ENCODE measurements around the gene SLC12A9.

The SLC12A9 gene

GRCh38 chr7:100860702-100861615 is 8.4 kb downstream of the SLC12A9 start:
- DNase-seq (ENCODE audit: low read depth in 2 of 2) = no peak

- no peak for DNase-seq (ENCODE audit: low read depth in 2 of 2)
Measured at GRCh38 chr7:100861616-100861985, 9.1 kb downstream of the SLC12A9 start.

- DNase-seq (ENCODE audit: low read depth in 2 of 2) = no peak
Measured at GRCh38 chr7:100863406-100863950, 11.0 kb downstream of the SLC12A9 start.

- no peak for DNase-seq (ENCODE audit: low read depth in 2 of 2)
Measured at GRCh38 chr7:100864263-100864845, 11.8 kb downstream of the SLC12A9 start.

- no peak for DNase-seq (ENCODE audit: low read depth in 2 of 2)
Measured at GRCh38 chr7:100865372-100865911, 12.9 kb downstream of the SLC12A9 start.

GRCh38 chr7:100865938-100866728 is 13.6 kb downstream of the SLC12A9 start:
- no peak for DNase-seq (ENCODE audit: low read depth in 2 of 2)

GRCh38 chr7:100866729-100867039 is 14.2 kb downstream of the SLC12A9 start:
- no peak for DNase-seq (ENCODE audit: low read depth in 2 of 2)

GRCh38 chr7:100867040-100867775 is 14.7 kb downstream of the SLC12A9 start, which contains the start of gene TRIP6:
TRIP6 (plus strand) TSS chr7:100867387; CDS start chr7:100867498, 111 bp downstream.
- peak; percentile 94 to 95 for DNase-seq (ENCODE audit: low read depth in 2 of 2)

- no peak for DNase-seq (ENCODE audit: low read depth in 2 of 2)
Measured at GRCh38 chr7:100867776-100868485, 15.4 kb downstream of the SLC12A9 start.

GRCh38 chr7:100873599-100874299 is 21.2 kb downstream of the SLC12A9 start:
- DNase-seq (ENCODE audit: low read depth in 2 of 2) = no peak

- DNase-seq (ENCODE audit: low read depth in 2 of 2) = no peak
Measured at GRCh38 chr7:100874300-100874576, 21.7 kb downstream of the SLC12A9 start.

- peak; percentile 94 to 95 for DNase-seq (ENCODE audit: low read depth in 2 of 2)
Measured at GRCh38 chr7:100874577-100875355, 22.3 kb downstream of the SLC12A9 start, which contains the start of gene SRRT. SRRT (plus strand) TSS chr7:100875103; CDS start chr7:100875591, 488 bp downstream.

GRCh38 chr7:100875356-100875751 is 22.8 kb downstream of the SLC12A9 start:
- DNase-seq (ENCODE audit: low read depth in 2 of 2) = no peak

GRCh38 chr7:100878013-100878412 is 25.5 kb downstream of the SLC12A9 start:
- DNase-seq (ENCODE audit: low read depth in 2 of 2) = no peak

GRCh38 chr7:100878685-100879084 is 26.2 kb downstream of the SLC12A9 start:
- no peak for DNase-seq (ENCODE audit: low read depth in 2 of 2)

GRCh38 chr7:100879685-100880261 is 27.3 kb downstream of the SLC12A9 start:
- DNase-seq (ENCODE audit: low read depth in 2 of 2) = no peak

GRCh38 chr7:100880645-100881044 is 28.1 kb downstream of the SLC12A9 start:
- no peak for DNase-seq (ENCODE audit: low read depth in 2 of 2)

- no peak for DNase-seq (ENCODE audit: low read depth in 2 of 2)
Measured at GRCh38 chr7:100881136-100881535, 28.6 kb downstream of the SLC12A9 start.

- DNase-seq (ENCODE audit: low read depth in 2 of 2) = no peak
Measured at GRCh38 chr7:100882201-100882600, 29.7 kb downstream of the SLC12A9 start.
